ENCODE measurements around the gene CMC2. TPM values are rescaled to one million over a fixed set of nuclear protein-coding genes. Genes with fewer than 3 reads are reported as not detected.

The CMC2 gene
- total and polyA plus RNA-seq, 10 of the 15 experiments (the other 5 are each of a cell fraction or from before 2014, with no cell fraction given): 62.8 to 251 (median 157) TPM

GRCh38 chr16:81006211-81006812, 373 bp downstream of the CMC2 start (continued):
- TF ChIP-seq PBX3 (IDR thresholded peaks at IDR 0.05; ENCODE audit: insufficient replicate concordance, low read depth, low read length) (peak; percentile 82), TCF12 (IDR thresholded peaks at IDR 0.05; ENCODE audit: low read depth, low read length) (0 out of 2 replicates have a peak, but pooled peaks have one; percentile 9), NBN (IDR thresholded peaks at IDR 0.05) (no peak), SRF (IDR thresholded peaks at IDR 0.05; ENCODE audit: low read depth in 2 of 2, low read length in 2 of 2) (no peak), SMARCA5 (IDR thresholded peaks at IDR 0.05) (peak; percentile 69; the same call in 1 of the 2 replicates), YY1 (IDR thresholded peaks at IDR 0.05; ENCODE audit: low read depth, low read length) (0 out of 2 replicates have a peak, but pooled peaks have one; percentile 10), GATAD2B (conservative IDR thresholded peaks at IDR 0.05; ENCODE audit: low read depth) (peak; percentile 69; the same call in 1 of the 2 replicates)
- TF ChIP-seq, protein P1, sequence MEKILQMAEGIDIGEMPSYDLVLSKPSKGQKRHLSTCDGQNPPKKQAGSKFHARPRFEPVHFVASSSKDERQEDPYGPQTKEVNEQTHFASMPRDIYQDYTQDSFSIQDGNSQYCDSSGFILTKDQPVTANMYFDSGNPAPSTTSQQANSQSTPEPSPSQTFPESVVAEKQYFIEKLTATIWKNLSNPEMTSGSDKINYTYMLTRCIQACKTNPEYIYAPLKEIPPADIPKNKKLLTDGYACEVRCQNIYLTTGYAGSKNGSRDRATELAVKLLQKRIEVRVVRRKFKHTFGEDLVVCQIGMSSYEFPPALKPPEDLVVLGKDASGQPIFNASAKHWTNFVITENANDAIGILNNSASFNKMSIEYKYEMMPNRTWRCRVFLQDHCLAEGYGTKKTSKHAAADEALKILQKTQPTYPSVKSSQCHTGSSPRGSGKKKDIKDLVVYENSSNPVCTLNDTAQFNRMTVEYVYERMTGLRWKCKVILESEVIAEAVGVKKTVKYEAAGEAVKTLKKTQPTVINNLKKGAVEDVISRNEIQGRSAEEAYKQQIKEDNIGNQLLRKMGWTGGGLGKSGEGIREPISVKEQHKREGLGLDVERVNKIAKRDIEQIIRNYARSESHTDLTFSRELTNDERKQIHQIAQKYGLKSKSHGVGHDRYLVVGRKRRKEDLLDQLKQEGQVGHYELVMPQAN (conservative IDR thresholded peaks at IDR 0.05): peak; percentile 98

Measured in GM12878 (cell line).